DND-41 (cell line): ENCODE measurements around the gene SCAMP1.

ENCODE experiments used
- CTCF ChIP-seq: IDR thresholded peaks from 2 replicates; pipeline ENCODE4 v1.5.1; 2012; ENCODE audit warnings: borderline replicate concordance, low read length, moderate library complexity, mild to moderate bottlenecking; ENCODE audit not compliant: poor library complexity, severe bottlenecking; ENCODE audit errors: extremely low read depth
- EZH2 ChIP-seq: IDR thresholded peaks from 3 replicates; pipeline ENCODE4 v1.6.1; 2012; ENCODE audit warnings: borderline replicate concordance, low read depth, mild to moderate bottlenecking, moderate library complexity, low read length, inconsistent platforms; ENCODE audit not compliant: severe bottlenecking

GRCh38 chr5:78492650-78493049 lies 132.2 kb downstream of the SCAMP1 start:
- TF ChIP-seq CTCF (no peak), EZH2 (no peak)
